Natural killer cell (primary cell): ENCODE data around the gene OSBPL9. TPM values are rescaled to one million over a fixed set of nuclear protein-coding genes. Genes with fewer than 3 reads are reported as not detected.

ENCODE experiments used
- ATAC-seq, 3 donors: fragments of 150-1000 bp in 2 of 3; fragments of 200-7000 bp in 1 of 3; cut with Tn5 transposase; 1 replicate in 1 of 3; 2 replicates in 2 of 3; pipeline ENCODE4 v1.10.0; 2021; ENCODE audit warnings: mild to moderate bottlenecking in 2 of 3, moderate library complexity in 2 of 3
- DNase-seq, 2 donors: peaks; one replicate each; pipeline versions ENCODE4 v3.0.0 to v3.0.0-alpha.2; 2013 to 2021; ENCODE audit warnings: mixed read lengths in 1 of 2
- H3K27ac ChIP-seq: one replicate; pipeline ENCODE4 v1.5.1; 2013; ENCODE audit warnings: mild to moderate bottlenecking, low read length
- H3K27me3 ChIP-seq: one replicate; pipeline ENCODE4 v1.6.1; 2013; ENCODE audit warnings: low read length; ENCODE audit not compliant: control insufficient read depth, insufficient read depth
- H3K36me3 ChIP-seq: one replicate; pipeline ENCODE4 v1.6.1; 2013; ENCODE audit warnings: low read length; ENCODE audit not compliant: control insufficient read depth, insufficient read depth
- H3K4me1 ChIP-seq: one replicate; pipeline ENCODE4 v1.6.1; 2013; ENCODE audit warnings: low read length; ENCODE audit not compliant: control insufficient read depth, insufficient read depth
- H3K4me3 ChIP-seq: one replicate; pipeline ENCODE4 v1.5.1; 2013; ENCODE audit warnings: low read length
- H3K9me3 ChIP-seq: one replicate; pipeline ENCODE4 v1.6.1; 2013; ENCODE audit warnings: low read length; ENCODE audit not compliant: control insufficient read depth, insufficient read depth
- H3K27ac Mint-ChIP-seq, 2 donors: one replicate each; pipeline ENCODE4 v1.8.0; 2022; ENCODE audit warnings: mild to moderate bottlenecking in 2 of 2, mixed read lengths in 2 of 2, moderate library complexity in 1 of 2
- H3K27me3 Mint-ChIP-seq, 2 donors: one replicate each; pipeline ENCODE4 v1.8.0; 2022; ENCODE audit warnings: low read depth in 2 of 2, mixed read lengths in 2 of 2
- H3K36me3 Mint-ChIP-seq: one replicate; pipeline ENCODE4 v1.8.0; 2022; ENCODE audit warnings: mixed read lengths
- H3K4me1 Mint-ChIP-seq, 2 donors: one replicate each; pipeline ENCODE4 v1.8.0; 2022; ENCODE audit warnings: mixed read lengths in 2 of 2
- H3K4me3 Mint-ChIP-seq: one replicate; pipeline ENCODE4 v1.8.0; 2022; ENCODE audit warnings: mild to moderate bottlenecking, moderate library complexity, mixed read lengths
- H3K9me3 Mint-ChIP-seq, 2 donors: one replicate each; pipeline ENCODE4 v1.8.0; 2022; ENCODE audit warnings: mixed read lengths in 2 of 2
- WGBS: methylation state at CpG from one replicate; pipeline ENCODE4 v1.1.7; 2013; ENCODE audit warnings: missing lambda C conversion rate; ENCODE audit not compliant: insufficient coverage; 5-methylcytosine and 5-hydroxymethylcytosine counted together
- intact Hi-C: fragments of 100-400 bp; cut with micrococcal nuclease; formaldehyde crosslinking; loops from one replicate; pipeline ENCODE4 v1.14.2; 2022
- total RNA-seq, 4 donors: library from RNA; stranded (reverse); fragments of 120-200 nt in 1 of 4; gene quantifications; one replicate each; pipeline versions ENCODE4 v1.2.3 to v1.2.4, GENCODE V29; 2013 to 2022
- TF ChIP-seq, protein P1 (sequence below): fragments of 200-600 bp; IDR thresholded peaks from one replicate; pipeline ENCODE4 v1.8.0; 2022; ENCODE audit warnings: antibody characterized with exemption

Gene OSBPL9
- total RNA-seq, 3 donors from 2014 or later (not counting 1 experiment from before 2014, with no cell fraction given) = 53.0 to 72.6 (median 62.0) TPM

GRCh38 chr1:51735746-51736254 is 118.9 kb downstream of the OSBPL9 start:
- H3K4me3 Mint-ChIP-seq = no peak overlapping the region
- no peak for ATAC-seq
- H3K36me3 ChIP-seq = no peaks in the 10 kb centered on the region
- WGBS = no CpG with 5 or more reads among the region's 5 CpGs
- H3K27me3 Mint-ChIP-seq = no peaks in the 10 kb centered on the region
- intact Hi-C loops = no loop called here
- TF ChIP-seq, protein P1, sequence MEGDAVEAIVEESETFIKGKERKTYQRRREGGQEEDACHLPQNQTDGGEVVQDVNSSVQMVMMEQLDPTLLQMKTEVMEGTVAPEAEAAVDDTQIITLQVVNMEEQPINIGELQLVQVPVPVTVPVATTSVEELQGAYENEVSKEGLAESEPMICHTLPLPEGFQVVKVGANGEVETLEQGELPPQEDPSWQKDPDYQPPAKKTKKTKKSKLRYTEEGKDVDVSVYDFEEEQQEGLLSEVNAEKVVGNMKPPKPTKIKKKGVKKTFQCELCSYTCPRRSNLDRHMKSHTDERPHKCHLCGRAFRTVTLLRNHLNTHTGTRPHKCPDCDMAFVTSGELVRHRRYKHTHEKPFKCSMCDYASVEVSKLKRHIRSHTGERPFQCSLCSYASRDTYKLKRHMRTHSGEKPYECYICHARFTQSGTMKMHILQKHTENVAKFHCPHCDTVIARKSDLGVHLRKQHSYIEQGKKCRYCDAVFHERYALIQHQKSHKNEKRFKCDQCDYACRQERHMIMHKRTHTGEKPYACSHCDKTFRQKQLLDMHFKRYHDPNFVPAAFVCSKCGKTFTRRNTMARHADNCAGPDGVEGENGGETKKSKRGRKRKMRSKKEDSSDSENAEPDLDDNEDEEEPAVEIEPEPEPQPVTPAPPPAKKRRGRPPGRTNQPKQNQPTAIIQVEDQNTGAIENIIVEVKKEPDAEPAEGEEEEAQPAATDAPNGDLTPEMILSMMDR = no peak
- no peak overlapping the region for H3K27ac ChIP-seq
- H3K4me3 ChIP-seq = no peak overlapping the region
- H3K27ac Mint-ChIP-seq = peak overlapping the region; percentile 8 to 41
- no peak for DNase-seq
- H3K4me1 Mint-ChIP-seq = peaks cover 18 to 29% of the 10 kb centered on the region in 2 donors
- H3K4me1 ChIP-seq = no peaks in the 10 kb centered on the region
- no peaks in the 10 kb centered on the region for H3K36me3 Mint-ChIP-seq
- H3K27me3 ChIP-seq = no peaks in the 10 kb centered on the region
- no peaks in the 10 kb centered on the region for H3K9me3 ChIP-seq
- no peaks in the 10 kb centered on the region for H3K9me3 Mint-ChIP-seq

DNA sequence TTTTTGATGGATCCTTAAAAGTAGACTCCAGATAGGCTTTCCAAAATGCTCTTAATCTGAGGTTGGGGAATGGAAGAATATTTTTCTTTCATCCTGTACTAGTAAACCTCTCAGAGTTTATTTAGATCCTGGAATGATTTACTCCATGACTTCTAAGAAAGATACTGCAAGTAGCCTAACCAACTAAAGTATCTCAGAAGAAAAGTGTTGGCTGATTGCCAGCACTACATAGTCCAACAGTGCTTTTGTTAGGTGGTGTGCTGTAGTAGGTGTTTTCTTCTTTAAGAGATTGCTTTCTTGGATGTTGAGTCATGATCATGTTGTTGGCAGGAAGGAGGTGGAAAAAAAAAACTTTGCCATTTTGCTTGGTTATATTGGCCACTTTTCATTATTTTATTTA is 119.8 kb downstream of the OSBPL9 start:
- Histone ChIP-seq H3K9me3 (no peaks in the 10 kb centered on the region), H3K36me3 (no peaks in the 10 kb centered on the region), H3K27me3 (no peaks in the 10 kb centered on the region), H3K4me1 (no peaks in the 10 kb centered on the region), H3K27ac (no peak overlapping the region), H3K4me3 (no peak overlapping the region)
- DNase-seq (peak in 1 of 2 donors; percentile 30), ATAC-seq (no peak)
- H3K36me3 Mint-ChIP-seq = no peaks in the 10 kb centered on the region
- no peak overlapping the region for H3K27ac Mint-ChIP-seq
- intact Hi-C loops = no loop called here
- TF ChIP-seq, protein P1 = no peak
- H3K4me1 Mint-ChIP-seq = peaks cover 20 to 37% of the 10 kb centered on the region in 2 donors
- no peaks in the 10 kb centered on the region for H3K9me3 Mint-ChIP-seq
- no peak overlapping the region for H3K4me3 Mint-ChIP-seq
- H3K27me3 Mint-ChIP-seq = no peaks in the 10 kb centered on the region

GRCh38 chr1:51738681-51739080 is 121.8 kb downstream of the OSBPL9 start:
- no peaks in the 10 kb centered on the region for H3K36me3 Mint-ChIP-seq
- Histone ChIP-seq H3K27me3 (no peaks in the 10 kb centered on the region), H3K27ac (no peak overlapping the region), H3K9me3 (no peaks in the 10 kb centered on the region), H3K4me1 (no peaks in the 10 kb centered on the region), H3K4me3 (no peak overlapping the region), H3K36me3 (peaks cover 3% of the 10 kb centered on the region)
- no peak overlapping the region for H3K4me3 Mint-ChIP-seq
- intact Hi-C loops = no loop called here
- no peak for DNase-seq
- no peak for ATAC-seq
- no peaks in the 10 kb centered on the region for H3K27me3 Mint-ChIP-seq
- TF ChIP-seq, protein P1 = no peak
- 87% methylated on average over 3 of the region's 3 CpGs for WGBS
- H3K4me1 Mint-ChIP-seq = peaks cover 20 to 28% of the 10 kb centered on the region in 2 donors
- H3K27ac Mint-ChIP-seq = no peak overlapping the region
- H3K9me3 Mint-ChIP-seq = no peaks in the 10 kb centered on the region

DNA sequence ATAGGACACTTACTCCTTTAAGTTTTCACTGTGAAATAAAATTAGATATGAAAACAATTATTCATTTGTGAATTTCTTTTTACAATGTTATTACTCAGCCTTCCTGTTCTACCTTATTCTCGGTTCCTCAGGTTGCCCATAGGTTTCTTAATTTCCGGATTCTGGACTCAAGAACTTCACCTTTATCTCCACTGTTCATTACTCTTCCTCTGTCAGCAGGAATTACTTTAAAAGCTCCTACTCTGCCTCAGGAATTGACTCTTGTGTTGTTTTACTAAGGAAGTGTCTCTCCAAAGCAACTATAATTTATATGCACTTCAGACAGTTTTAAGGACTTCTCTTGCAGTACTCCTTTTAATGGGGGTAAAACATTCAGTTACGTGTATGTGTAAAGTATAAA is 123.8 kb downstream of the OSBPL9 start:
- DNase-seq (no peak), ATAC-seq (no peak)
- WGBS = 78% methylated on average over 3 of the region's 3 CpGs
- Histone ChIP-seq H3K4me1 (no peaks in the 10 kb centered on the region), H3K27ac (no peak overlapping the region), H3K9me3 (no peaks in the 10 kb centered on the region), H3K36me3 (peaks cover 3% of the 10 kb centered on the region), H3K27me3 (no peaks in the 10 kb centered on the region), H3K4me3 (no peak overlapping the region)
- no peak overlapping the region for H3K4me3 Mint-ChIP-seq
- TF ChIP-seq, protein P1 = no peak
- peaks cover 20 to 29% of the 10 kb centered on the region in 2 donors for H3K4me1 Mint-ChIP-seq
- H3K9me3 Mint-ChIP-seq = no peaks in the 10 kb centered on the region
- no peaks in the 10 kb centered on the region for H3K36me3 Mint-ChIP-seq
- intact Hi-C loops = no loop called here
- no peaks in the 10 kb centered on the region for H3K27me3 Mint-ChIP-seq
- no peak overlapping the region for H3K27ac Mint-ChIP-seq
